ENCODE results near the gene INPP4B. TPM values are rescaled to one million over a fixed set of nuclear protein-coding genes. Genes with fewer than 3 reads are reported as not detected.
"Not testable (repeated sequence)": the region's sequence is repeated elsewhere in the genome, so short reads cannot be mapped to it uniquely, and the experiment has no call there.

INPP4B gene
- total RNA-seq, 1 donor from 2014 or later = 143 TPM

- DNase-seq (ENCODE audit: low read depth) = no peak
These were observed 19.4 kb downstream of the INPP4B start for GRCh38 chr4:142826503-142827241.

DNA sequence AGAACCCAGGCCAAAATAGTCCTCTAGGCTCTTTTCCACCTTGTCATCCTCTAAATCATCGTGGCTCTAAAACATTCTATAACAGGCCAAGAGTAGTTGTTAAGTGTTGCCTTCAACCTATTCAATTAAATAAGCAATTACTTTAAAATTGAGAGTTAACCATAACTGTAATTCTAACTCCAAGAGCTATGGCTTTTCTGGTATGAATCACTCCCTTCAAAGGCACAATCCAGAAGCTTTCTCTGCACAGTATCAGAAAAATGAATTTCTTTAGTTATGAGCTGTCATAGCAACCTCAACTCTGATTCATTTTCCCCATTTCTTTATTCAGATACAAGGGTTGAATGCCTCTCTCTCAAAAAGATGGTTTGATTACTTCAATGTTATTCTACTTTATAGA is 21.7 kb downstream of the INPP4B start:
- DNase-seq (ENCODE audit: low read depth) = peak; percentile 10

GRCh38 chr4:142823796-142824195 is 22.3 kb downstream of the INPP4B start:
- DNase-seq (ENCODE audit: low read depth) = no peak

DNA sequence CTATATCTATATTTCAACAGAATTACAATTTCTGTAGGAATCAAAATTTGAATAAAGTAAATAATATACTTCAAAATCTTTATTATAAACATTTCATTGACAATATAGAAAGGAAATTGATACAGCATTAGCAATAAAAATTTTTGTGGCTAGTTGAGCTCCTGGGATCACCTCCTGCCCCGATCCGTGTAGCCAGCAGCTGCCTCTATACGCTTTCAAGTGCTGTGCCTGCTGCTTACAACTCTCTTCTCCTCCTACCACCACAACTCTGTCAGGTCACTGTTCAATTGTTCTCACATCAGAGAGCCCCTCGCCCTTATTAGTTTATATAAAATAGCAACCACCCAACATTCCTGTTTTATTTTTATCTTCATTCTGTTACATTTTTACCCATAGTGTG is 27.6 kb downstream of the INPP4B start:
- DNase-seq (ENCODE audit: low read depth) = peak; percentile 20

- DNase-seq (ENCODE audit: low read depth) = no peak
These were observed 28.1 kb downstream of the INPP4B start for GRCh38 chr4:142818031-142818430.

- peak; percentile 93 for DNase-seq (ENCODE audit: low read depth)
These were observed 28.7 kb downstream of the INPP4B start for GRCh38 chr4:142817442-142817841.

GRCh38 chr4:142815834-142816233 is 30.3 kb downstream of the INPP4B start:
- peak; percentile 49 for DNase-seq (ENCODE audit: low read depth)

DNA sequence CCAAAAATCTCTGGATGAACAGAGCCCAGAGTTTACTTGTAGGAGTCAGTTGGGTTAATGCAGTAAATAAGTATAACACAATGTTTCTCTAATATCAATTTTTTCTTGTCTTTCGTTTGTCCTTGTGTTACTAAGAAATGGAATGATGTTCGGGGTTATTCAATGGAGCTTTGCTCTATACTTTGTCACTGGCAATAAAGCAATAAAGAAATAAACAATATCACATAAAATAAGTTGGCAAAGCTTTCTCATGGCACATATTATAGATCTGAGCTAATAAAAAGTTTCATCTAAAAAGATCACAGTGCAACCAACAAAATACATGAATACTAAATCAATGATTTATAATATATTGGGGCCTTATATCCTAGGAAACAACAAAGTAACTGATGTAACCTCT is 32.7 kb downstream of the INPP4B start:
- no peak for DNase-seq (ENCODE audit: low read depth)

DNA sequence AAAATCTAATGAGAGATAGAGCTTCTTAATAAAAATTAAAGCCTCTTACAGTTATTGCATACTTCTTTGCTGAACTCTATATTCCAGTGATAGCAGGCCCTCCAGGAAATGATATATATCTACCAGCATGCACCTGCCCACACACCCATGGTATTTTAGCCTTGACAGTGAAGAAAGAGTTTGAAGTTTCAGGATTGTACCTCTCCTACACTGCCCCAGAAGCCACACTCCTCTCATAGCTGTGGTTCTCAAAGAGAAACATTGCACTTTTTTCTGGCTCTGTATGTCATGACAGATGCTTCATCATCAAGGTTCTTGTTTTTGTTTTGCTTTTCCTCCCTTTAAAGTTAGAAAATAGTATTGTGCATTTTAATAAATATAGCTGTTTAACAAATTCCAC is 34.0 kb downstream of the INPP4B start:
- no peak for DNase-seq (ENCODE audit: low read depth)

DNA sequence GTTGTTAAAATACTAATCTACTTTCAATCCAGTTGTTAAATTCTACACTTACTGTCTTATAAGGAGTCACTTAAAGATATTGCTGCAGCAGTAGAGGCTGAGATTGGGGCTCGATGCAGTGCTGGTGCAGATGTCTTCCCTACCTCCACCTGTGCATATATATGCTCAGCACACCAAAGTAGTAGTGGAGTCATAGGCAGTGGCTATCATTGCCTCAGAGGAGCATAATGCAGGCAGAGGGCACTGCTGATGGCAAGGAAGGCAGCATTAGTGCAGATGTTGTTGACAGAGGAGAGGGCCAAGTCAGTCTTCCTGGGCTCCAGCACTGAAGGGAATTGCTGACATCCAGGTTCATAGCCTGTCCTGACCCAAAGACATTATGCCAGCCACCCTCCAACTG is 35.1 kb downstream of the INPP4B start:
- no peak for DNase-seq (ENCODE audit: low read depth)

DNA sequence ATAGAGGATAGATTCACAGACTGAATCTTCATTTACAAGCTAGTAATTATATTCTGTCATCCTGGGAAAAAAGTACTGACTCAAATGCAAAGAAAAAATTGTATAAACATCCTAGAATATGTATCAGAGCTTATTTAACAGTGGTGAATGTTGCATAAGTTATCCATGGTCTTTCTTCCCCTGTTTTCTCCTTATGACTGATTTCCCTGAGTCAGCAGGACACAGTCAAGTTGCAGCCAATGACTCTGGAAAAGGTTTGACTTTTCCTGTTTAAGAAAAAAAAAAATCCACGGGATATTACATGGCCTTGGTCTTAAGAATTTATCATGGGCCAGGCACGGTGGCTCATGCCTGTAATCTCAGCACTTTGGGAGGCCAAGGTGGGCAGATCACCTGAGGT is 36.5 kb downstream of the INPP4B start:
- DNase-seq (ENCODE audit: low read depth) = no peak

GRCh38 chr4:142803879-142804278 is 42.2 kb downstream of the INPP4B start:
- not testable (repeated sequence) for DNase-seq (ENCODE audit: low read depth)

DNA sequence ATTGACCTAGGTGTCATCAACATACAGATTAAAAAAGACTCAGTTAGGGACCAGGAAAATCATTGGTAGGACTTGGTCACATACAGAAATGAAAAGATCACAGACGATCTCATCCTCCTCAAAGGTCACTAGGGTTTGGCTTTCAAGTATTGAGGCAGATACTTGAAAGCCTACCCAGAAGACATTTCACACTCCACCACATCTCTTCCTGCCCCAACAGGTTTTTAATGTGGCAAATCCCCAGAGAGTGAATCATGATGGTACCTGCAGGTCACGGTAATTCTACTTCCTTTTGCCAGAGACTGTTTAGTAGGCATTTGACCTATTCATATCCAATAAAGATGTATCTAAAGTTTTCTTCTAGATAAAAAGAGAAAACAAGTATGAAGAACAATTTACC is 44.1 kb downstream of the INPP4B start:
- no peak for DNase-seq (ENCODE audit: low read depth)

GRCh38 chr4:142781114-142781513 is 65.0 kb downstream of the INPP4B start:
- DNase-seq (ENCODE audit: low read depth) = no peak

GRCh38 chr4:142778900-142779299 is 67.2 kb downstream of the INPP4B start:
- DNase-seq (ENCODE audit: low read depth) = no peak

- DNase-seq (ENCODE audit: low read depth) = peak; percentile 11
These were observed 67.7 kb downstream of the INPP4B start for GRCh38 chr4:142778430-142778829.

DNA sequence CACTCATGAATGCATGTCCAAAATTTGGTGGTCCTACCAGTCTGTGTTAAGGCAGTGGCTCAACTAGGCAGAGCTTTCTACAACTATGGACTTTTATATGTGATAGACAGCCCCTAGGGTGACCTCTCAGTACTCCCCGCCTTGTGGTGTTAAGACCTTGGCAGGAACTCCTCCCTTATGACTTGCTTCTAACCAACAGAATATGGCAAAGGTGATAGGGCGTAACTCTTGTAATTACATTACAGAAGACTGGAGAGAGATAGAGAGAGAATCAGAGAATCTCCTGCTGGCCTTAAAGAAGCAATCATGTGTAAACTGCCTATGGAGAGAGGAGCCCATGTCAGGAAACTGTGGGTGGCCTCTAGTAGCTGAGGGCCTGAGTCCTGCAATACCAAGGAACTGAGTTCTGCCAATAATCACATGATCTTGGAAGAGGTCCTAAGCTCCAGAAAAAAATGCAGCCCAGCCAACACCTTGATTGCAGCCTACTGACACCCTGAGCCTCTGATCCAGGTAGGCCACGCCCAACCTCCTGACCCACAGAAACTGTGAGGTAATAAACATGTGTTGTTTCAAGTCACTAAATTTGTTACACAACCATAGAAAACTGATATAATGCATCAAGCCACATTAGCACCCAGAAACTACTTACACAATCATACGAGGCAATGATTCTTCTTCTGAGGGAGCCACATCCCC is 68.9 kb downstream of the INPP4B start:
- no peak for DNase-seq (ENCODE audit: low read depth)

- no peak for DNase-seq (ENCODE audit: low read depth)
These were observed 70.1 kb downstream of the INPP4B start for GRCh38 chr4:142776026-142776425.

DNA sequence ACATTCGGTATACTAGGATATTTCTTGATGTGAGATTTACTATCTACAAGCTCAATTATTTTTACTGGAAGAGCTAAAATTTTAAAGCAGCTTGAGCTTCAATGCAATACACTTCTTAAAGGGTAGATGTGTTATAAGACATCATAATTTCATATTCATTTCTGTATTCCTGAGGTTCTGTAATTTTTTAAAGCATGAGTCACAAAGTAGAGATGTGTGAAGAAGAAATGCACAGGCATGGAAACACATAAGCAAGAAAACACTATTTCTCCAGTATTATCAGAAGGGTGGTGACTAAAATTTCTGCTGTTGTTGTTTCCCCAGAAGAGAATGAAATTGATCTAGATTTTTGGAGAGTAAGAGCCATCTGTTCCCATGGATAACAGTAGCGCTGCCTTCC is 72.6 kb downstream of the INPP4B start:
- no peak for DNase-seq (ENCODE audit: low read depth)

DNA sequence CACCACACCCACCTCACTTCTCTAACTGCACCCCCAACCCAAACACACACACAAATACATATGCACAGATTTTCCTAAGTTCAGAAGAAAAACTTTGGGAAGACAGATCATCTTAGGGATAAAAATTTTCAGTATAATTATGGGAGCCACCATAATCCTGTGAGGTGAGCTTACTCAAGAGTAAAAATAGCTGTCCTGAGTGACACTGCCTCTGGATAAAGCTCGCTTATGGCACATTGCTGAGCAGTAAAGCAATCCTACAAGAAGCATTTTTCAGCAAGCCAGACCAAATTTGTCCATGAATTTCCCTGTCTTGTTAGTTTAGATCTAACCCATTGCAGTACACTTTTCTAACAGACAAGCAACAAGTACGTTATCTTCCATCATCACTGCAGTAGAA is 83.8 kb downstream of the INPP4B start:
- no peak for DNase-seq (ENCODE audit: low read depth)

GRCh38 chr4:142752202-142752786 is 93.8 kb downstream of the INPP4B start:
- peak; percentile 9 for DNase-seq (ENCODE audit: low read depth)

- no peak for DNase-seq (ENCODE audit: low read depth)
These were observed 102.8 kb downstream of the INPP4B start for GRCh38 chr4:142743121-142743825.

Data from myocyte (in vitro differentiated cells).